ENCODE measurements around the gene TXNDC8.
"Not testable (repeated sequence)": the region's sequence is repeated elsewhere in the genome, so short reads cannot be mapped to it uniquely, and the experiment has no call there.

Gene TXNDC8

DNA sequence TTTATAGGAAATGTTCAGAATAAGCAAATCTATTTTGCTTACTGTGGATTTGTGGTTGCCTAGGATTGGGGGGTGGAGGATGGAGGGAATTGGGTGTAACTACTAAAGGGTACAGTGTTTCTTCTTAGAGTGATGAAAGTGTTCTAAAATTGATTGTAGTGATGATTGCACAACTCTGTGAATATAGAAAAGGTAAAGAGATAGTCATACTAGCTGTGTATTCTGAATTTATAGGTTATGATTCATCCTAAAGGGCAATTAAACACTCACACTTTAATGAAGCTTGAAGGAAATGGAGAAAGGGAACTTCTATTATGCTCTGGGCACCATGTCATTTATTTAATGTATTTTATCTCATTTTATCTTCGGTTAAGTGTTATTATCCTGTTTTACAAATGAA lies 9.9 kb downstream of the TXNDC8 start:
- DNase-seq (ENCODE audit: low read depth in 2 of 2): no peak

DNA sequence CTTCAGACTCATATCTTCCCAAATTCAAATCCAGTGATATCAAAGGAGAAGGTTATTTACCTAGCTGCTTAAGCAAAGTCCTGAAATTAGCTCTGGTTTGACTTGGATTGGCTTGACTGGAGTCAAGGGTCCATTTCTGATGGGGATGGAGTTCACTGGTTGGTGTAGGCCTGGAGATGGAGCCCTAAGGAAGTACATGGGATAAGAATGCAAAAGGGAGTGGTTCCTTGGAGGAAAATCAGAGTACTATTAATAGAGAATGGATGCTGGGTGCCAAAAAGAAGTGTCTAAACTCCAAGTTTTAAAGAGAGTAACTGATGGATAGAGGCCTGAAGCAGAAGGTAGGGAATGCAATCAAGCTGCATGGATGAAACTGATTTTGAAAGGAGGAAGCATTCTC lies 13.8 kb downstream of the TXNDC8 start:
- no peak for DNase-seq (ENCODE audit: low read depth in 2 of 2)

DNA sequence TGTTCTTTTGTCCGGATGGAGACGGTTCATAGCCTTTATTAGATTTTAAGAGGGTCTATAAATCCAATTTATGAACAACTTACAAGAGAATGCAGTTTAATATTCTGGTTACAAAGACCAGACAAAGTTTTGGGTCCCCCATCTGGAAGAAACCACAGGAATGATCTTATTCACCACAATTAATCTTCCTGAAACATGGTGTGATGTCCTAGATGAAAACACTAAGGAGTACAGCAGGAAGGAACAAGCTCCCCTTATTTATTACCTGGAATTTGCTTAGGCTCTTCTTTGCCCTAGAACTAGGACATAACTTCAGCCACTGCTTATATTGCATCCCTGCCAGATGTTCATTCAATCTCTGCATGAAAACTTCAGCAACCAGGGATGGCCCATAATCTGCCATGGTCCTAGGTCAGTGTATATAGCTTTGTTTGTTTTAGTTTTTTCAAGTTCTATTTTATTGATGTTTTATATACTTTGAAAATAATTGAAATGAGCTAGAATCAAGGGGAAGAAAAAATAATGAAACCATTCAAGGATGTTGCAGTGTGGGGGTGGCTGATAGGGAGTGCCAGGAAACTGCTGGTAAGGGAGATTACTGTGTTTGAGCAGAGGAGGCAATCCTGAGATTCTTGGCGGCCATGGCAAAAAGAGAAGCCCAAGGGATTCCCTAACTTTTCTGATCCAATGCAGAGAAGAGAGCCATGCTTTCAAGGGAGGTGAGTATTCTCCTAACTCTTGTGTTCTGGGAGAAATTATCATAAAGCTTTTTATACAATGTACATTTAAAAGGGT lies 16.8 kb downstream of the TXNDC8 start:
- no peak for DNase-seq (ENCODE audit: low read depth in 2 of 2)

DNA sequence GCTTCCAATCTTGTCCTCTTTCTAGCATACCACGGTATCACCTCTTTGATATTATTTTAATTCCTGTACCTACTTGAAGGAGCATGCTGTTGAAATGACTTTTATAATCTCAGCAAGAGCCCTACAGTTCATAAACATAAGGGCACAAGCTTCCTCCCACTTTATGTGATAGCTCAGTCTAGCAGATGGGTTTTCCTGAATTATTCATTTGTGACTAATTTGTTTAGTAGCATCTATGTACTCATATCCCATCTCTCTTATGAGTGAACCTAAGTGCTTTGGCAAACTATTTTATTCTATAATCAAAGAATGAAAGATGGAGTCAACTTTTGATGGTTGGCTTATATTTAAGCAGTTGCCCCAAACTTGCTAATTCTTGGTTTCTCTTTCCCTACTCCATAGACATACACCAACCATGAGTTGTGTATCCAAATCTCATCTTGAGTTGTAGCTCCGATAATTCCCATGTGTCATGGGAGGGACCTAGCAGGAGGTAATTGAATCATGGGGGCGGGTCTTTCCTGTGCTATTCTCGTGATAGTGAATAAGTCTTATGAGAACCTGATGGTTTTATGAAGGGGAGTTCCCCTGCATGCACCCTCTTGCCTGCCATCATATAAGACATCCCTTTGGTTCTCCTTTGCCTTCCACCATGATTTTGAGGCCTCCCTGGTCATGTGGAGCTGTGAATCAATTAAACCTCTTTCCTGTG lies 17.7 kb downstream of the TXNDC8 start:
- DNase-seq (ENCODE audit: low read depth in 2 of 2): no peak

DNA sequence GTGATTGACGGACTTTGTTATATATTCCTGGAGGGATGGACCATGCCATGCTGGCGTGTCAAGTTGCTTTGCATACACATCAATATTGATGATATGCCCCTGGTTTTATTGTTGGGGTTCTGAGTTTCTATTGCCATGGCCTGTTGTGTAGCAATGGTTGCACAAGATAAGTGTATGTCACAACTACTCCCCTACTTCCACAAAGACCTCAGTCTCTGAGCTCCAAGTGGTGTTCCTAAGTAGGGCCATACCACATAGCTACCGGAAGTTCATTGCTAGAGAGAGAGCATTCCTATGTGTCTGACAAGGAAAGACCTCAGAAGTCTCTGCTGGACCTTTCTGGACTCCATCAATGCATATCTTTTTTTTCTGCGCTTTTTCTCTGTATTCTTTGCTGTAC lies 19.8 kb downstream of the TXNDC8 start:
- DNase-seq (ENCODE audit: low read depth in 2 of 2): no peak

DNA sequence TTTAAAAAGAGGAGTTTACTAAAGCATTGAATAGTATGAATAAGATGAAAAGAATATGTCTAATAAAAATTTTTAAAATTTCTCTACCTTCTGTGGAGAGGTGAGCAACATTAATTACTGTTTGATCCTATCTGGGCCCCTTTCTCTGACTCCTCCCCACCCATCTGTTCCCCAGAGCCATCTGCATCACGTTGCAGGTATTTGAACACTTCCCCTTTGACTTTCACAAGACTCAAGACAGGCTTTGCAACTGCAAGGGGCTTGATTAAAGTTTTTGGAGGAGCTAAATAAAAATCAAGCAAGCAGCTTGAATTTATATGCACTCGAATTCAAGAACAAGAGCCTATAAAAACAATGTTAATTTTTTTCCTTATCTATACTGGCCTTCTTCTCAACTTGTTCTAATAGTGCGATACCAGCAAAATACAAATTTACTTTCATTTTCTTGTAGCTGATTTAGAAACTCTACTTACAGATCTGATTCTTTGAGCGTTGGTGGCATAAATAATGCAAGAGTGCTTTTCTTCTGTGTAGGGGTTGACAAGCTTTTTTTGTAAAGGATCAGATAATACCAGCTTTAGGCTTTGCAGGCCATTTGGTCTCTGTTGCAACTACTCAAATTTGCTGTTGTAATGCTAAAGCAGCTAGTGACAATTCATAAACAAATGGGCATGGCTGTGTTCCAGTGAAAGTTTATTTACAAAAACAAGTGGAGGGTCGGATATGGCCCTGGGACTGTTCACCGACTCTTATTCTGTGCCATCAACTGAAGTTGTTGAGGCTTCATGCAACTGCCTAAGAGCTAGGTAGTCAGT lies 21.2 kb downstream of the TXNDC8 start:
- DNase-seq (ENCODE audit: low read depth in 2 of 2): no peak

DNA sequence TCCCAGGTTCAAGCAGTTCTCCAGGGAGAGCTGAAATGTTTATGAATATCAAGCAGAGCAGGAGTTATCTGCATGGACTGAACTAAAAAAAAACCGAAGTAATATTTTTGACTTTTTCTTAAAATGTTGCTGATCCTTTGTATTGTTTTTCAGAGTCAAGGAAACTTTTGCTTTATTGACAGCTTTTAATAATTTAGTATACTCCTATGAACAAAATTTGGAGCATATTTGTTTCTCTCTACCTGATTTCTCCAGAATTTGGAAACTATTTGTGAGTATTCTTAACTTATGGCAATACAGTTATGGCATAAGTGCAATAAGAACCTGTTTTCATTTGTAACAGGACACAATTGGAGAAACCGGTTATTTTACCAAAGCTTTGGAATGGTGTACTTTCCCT lies 25.7 kb downstream of the TXNDC8 start:
- DNase-seq (ENCODE audit: low read depth in 2 of 2): not testable (repeated sequence)

DNA sequence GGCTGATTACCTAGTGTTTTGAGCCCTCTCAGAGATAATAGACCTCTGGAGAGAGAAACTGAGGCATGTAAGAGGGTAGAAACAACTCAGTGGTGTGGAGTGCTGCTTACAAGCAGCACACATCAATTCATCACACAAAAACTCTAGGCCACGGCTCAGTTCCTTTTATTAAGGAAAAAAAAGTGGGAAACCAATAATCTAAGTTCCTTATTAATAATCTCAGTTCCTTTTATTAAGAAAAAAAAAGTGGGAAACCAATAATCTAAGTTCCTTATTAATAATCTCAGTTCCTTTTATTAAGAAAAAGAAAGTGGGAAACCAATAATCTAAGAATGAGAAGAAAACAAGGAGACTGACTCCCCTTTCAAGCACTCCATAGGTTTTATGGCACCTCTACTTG lies 28.0 kb downstream of the TXNDC8 start:
- DNase-seq (ENCODE audit: low read depth in 2 of 2): no peak

DNA sequence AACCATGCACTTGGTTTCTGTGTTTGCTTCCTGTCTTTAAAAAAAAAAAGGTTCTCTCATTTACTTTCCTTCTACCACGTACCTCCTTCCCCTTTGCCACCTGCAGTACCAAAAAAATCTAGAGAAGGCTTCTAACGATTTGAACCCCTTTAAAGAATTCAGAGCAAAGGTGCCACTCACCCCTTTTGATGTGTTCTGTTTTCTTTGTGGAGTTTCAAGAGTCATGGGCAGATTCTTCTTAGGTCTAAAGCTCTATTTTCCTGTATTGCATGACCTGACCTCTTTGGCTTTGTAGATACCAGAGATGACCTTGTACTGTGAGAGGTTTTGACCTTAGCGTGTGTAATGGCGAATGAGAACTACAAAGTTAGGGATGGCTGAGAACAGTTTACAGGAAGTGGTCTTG lies 29.0 kb downstream of the TXNDC8 start:
- no peak for DNase-seq (ENCODE audit: low read depth in 2 of 2)

DNA sequence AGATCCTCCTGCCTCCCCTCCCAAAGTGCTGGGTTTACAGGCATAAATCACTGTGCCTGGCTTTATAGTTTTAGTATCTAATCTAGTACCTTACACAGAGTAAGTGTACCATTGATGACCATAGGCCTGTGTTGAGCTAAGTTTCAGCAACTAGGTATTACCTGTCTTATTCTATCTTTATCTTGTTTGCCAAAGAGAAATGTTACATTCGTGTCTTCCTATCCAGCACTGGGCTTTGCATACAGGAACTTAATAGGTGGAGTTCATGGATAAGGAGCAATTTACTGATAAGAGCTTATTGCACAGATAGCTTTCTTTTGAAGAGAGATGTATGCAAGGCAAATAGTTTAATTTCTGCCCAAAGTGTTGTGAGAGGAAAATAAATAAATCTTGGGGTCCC lies 30.5 kb downstream of the TXNDC8 start:
- DNase-seq (ENCODE audit: low read depth in 2 of 2): no peak

DNA sequence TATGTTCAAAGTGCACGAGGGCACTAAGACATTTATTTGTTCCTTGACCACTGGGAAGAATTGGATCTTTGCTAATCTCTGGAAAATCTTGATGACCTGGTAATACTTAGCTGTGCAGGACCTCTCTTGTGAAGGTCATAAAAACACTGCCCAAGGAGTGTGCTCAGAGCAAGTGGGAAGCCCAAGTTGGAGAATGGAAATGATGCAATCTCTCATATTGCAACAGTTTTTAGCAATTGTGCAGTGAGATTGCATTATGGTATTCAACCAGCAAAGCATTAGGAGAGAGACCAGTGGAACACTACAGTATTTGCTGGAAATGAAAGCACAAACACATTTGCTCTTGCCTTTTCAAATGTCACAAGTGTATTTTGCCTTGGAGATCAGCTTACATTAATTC lies 34.5 kb downstream of the TXNDC8 start:
- DNase-seq (ENCODE audit: low read depth in 2 of 2): no peak

DNA sequence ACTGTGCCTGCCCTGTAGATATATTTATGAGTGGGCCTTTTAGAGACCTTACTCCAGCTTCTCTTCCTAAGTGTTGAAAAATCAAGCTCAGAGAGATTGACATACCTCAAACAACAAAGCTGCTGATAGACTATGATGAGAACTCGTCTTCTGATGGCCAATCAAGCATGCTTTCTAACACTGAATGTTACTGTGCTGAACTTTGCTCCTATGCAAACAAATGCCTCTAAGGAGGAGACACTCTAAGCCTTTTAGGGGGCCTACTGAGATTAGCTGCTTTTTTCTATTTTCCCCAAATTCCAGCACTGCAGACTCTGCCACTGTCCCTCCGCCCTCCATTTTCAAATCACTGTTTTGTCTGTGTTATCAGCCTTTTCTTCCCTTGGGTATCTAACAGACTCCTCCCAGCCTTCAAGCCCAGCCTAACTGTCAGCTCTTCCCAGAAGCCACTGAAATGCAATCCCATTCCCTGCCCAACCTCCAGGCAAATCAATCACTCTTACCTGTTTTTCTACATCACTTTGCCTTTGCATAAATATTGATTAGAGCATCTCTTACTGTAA lies 39.5 kb downstream of the TXNDC8 start:
- DNase-seq (ENCODE audit: low read depth in 2 of 2): no peak

DNA sequence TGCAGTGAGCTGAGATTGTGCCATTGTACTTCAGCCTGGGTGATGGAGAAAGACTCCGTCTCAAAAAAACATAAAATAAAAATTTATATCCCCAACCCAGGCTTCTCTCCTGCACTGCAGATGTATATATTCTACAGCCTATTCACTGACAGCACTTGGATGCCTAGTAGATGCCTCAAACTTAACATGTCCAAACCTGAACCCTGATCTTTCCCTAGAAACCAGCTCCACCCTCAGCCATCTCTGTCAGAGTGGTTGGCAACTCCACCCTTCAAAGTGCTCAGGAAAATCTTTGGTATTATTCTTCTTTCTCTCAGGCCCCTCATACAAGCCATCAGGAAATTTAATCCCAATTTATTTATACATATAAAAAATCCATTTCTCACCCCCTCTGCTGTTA lies 44.4 kb downstream of the TXNDC8 start:
- DNase-seq (ENCODE audit: low read depth in 2 of 2): no peak

DNA sequence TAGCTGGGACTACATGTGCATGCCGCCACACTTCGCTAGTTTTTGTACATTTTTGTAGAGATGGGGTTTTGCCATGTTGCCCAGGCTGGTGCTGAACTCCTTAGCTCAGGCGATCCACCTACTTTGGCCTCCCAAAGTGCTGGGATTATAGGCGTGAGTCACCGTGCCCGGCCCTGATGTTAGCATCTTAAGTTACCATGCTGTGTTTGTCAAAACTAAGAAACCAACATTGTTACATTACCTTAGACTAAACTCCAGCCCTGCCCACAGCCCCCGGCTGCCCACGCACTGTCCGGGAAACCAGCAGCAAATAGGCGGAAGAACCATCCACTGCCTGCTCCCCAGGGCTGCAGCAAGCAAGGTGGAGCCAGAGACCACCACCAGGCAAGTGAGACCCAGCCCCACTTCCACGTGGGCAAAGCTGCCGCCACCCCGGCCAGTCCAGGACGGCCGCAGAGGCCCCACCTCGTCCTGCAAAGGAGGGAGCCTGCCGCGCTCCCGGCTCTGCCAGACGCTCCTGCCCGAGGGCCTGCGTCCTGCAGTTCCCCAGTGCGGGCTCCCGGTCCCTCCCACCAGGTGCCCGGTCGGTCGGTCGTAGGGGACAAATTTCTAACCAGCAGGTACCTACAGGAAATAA lies 45.6 kb downstream of the TXNDC8 start:
- DNase-seq (ENCODE audit: low read depth in 2 of 2): no peak

DNA sequence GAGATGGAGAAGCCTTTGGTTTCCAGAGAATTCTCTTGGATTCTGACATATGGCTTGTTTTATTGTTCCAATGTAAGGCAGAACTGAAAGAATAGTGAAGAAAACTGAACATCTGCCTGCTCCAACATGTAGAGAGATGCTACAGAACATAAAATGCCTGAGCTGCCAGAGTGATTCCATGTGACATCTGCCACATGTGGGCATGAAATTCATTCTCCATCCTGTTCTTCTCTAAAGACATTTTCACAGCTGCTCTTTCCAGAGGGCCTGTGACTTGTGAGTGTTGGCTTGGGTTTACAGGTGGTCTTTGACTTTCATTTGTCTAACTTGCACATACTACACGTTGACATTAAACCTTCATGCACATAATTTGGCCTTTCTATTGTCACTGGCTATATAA lies 47.7 kb downstream of the TXNDC8 start:
- DNase-seq (ENCODE audit: low read depth in 2 of 2): no peak

DNA sequence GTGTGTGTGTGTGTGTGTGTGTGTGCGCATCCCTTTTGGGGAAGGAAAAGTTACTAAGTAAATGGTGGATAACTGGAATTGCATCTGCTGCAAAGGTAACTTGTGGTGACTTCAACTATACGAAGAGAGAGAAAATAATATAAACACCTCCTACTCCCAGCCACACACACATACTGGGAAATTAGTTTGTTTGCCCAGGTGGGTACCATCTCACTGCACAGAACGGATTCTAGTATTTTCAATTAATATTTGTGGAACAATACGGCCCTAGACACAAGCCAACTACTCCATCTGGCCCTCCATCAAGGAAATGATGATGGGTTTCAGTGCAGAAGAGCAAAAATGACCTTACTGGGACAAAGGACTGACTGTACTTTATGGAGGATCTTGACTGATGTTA lies 49.2 kb downstream of the TXNDC8 start:
- no peak for DNase-seq (ENCODE audit: low read depth in 2 of 2)

DNA sequence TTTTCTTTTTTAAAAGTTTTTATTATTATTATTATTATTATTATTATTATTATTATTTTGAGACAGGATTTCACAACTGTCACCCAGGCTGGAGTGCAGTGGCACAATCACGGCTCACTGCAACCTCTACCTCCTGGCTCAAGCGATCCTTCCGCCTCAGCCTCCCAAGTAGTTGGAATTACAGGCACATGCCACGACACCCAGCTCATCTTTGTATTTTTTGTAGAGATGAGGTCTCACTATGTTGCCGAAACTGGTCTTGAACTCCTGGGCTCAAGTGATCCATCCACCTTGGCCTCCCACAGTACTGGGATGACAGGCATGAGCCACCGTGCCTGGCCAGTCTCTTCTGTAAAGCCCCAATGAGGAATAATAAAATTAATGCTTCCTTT lies 50.4 kb downstream of the TXNDC8 start:
- DNase-seq (ENCODE audit: low read depth in 2 of 2): no peak

DNA sequence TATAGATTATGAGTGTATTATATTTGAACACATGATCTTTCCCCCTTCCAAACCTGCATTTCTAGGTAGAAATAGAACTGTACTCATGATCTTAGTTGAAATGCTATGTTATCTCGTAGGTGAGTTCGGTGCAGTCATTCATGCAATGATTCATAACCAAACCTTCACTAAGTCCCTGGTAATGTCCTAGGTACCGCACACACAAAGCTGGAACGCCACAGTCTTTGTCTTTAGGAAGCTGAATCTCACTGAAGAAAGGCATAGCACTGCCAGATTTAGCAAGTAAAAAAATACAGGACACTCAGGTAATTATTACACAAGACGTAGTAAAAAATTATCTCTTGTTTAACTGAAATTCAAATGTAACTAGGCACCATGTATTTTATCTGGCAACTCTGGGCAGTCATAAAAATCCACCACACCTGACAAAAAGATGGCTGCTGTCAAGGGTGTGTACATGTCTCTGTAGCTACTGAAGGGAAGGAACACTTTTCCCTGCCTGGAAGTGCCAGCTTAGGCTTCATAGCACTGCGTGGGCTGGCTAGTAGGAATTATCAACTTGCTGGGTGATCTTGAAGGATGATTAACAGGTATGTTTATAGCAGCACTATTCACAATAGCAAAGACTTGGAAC lies 53.3 kb downstream of the TXNDC8 start:
- DNase-seq (ENCODE audit: low read depth in 2 of 2): no peak

DNA sequence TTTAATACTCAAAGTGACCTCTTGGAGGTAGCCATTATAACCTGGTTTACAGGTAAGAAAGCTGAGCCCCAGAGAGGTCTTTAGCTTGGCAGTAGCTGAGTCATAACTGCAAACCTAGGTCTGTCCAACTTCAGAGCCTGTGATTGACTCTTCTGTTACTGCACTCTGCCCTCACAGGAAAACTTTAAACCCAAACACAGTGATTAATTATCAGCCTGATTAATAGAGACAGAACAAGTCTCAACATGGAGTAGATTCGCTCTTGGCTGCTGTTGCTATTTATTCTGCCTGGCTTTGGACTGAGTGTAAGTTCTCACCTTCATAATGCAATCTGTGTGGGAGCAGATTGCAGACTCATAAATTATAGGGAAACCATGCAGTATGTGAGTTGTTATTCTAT lies 53.9 kb downstream of the TXNDC8 start:
- DNase-seq (ENCODE audit: low read depth in 2 of 2): no peak

DNA sequence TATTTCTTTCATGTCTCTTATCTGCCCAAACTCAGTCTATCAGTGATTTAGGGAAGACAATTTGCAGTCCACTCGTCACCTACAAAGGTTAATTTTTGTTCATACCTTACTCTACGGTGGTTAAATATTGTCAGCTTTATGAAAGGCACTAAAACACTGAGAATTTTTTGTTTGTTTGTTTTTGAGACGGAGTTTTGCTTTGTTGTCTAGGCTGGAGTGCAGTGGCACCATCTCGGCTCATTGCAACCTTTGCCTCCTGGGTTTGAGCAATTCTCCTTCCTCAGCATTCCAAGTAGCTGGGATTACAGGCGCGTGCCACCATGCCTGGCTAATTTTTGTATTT lies 55.0 kb downstream of the TXNDC8 start:
- DNase-seq (ENCODE audit: low read depth in 2 of 2): no peak

DNA sequence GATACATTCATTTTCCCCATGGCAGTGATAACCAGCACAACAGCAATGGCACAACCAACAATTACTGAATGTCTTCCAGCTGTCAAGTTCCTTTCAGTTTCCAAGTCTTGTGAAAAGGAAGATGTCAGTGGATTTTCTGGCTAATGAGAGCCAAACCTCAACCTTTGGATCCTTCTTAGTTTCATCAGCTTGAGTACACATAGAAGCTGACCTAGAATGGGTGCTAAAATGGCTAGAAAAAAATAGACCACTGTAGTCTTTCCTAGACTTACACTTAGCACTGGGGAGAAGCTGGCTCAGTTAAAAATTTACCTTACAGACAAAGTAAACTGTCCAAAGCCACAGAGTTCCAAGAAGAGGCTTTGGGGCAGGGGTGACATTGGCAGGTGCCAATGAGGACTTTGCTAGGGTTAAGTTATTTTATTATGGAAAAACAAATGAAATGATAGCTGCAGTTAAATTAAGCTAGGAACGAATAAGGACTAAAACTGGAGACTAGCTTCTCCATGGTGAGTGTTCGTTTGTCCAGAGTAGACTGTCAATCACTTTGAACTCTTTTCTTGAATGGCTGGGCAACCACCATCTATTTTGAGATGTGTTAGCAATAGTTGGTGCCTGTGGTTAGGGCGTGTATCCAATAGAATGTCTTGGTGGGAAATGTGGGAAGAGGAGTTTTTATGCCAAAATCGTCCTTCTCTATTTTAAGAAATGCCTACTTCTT lies 55.5 kb downstream of the TXNDC8 start:
- no peak for DNase-seq (ENCODE audit: low read depth in 2 of 2)
